CD4-positive, alpha-beta T cell treated with Interleukin-17A for 1 hour (primary cell): Measurements from ENCODE around the gene SNX11.

Experiments
- DNase-seq: peaks from one replicate; pipeline ENCODE4 v3.0.0-alpha.2; 2020

The SNX11 gene

DNA sequence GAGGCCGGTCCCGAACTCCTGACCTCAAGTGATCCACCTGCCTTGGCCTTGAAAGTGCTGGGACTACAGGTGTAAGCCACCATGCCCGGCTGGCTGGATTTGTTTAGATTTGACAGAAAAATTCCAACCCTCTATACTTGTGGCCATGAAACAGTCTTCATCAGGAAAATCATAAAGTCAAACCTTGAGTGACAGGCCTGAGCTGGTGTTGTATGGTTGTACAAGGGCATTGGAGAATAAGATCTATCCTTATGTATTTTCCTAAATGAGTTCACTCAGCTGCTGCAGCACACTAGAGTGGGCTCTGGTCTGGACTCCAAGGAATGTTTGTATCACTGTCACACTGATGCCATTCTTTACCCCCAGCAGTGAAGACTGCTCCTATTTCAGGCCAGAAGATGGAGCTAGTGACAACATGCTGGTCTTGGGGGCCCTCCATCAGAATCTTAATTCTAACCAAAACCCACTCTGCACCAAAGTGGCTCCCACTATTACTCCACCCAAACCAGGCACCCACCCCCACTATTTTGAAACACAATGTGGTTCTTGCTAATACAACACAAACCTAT is 27.4 kb downstream of the SNX11 start:
- no peak for DNase-seq

- DNase-seq, result no peak
These were observed 30.1 kb downstream of the SNX11 start for GRCh38 chr17:48137656-48138055.

- DNase-seq, result no peak
These were observed 32.4 kb downstream of the SNX11 start for GRCh38 chr17:48139944-48140343.

GRCh38 chr17:48143629-48144028 is 36.1 kb downstream of the SNX11 start:
- no peak for DNase-seq

DNA sequence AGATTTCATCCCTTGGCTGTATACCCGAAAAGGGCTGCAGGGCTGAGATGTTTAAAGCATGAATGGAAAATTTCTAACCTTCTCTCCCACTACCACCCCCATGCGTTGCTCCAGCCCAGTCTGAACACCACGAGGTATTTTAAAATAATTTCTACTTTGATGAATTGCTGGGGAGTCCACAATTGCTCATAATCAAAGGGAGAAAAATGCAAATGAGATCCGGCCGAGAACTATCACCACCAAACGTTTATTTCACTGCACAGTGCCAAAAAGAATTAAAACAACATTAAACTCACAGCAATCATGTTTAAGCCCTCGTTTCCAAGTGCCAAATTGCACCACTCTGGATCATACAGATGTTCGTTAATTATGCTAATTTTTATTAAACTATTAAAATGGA is 36.7 kb downstream of the SNX11 start:
- no peak for DNase-seq

DNA sequence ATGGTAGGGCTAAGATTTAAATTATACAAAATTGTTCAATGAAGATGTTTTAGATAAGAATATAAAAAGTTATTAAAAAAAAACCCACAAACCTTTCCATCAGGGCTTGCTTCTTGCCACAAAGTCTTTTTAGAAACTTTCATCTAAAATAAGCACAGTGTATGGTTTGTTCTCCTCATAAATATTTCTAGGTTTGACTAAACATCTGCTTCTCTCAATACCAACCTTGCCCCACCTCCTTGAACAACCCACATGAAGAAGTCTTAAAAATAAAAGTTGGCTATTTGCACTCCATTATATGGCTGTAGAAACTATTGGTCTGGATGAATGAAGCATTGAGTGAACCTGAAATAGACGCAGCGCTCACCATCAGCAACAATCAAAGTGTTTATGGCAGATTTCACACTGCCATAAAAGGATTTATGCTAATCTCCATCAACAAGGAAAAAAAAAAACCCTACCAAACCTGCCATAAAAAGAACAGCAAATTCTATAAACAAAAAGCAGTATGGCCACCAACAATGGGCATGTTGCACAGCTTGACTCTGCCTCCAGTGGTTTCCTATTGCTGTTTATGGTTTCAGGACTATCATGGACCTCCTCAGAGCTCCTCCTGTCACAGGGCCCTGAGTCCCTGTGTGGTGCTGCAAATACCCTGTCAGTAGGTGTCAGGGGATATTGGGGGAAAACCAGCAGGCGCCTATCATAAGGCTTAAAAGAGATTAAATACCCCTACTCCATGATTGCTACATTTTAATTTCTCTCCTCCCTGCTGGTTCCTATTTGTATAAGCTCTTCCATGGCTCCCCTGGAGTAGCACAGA is 37.6 kb downstream of the SNX11 start:
- no peak for DNase-seq

DNA sequence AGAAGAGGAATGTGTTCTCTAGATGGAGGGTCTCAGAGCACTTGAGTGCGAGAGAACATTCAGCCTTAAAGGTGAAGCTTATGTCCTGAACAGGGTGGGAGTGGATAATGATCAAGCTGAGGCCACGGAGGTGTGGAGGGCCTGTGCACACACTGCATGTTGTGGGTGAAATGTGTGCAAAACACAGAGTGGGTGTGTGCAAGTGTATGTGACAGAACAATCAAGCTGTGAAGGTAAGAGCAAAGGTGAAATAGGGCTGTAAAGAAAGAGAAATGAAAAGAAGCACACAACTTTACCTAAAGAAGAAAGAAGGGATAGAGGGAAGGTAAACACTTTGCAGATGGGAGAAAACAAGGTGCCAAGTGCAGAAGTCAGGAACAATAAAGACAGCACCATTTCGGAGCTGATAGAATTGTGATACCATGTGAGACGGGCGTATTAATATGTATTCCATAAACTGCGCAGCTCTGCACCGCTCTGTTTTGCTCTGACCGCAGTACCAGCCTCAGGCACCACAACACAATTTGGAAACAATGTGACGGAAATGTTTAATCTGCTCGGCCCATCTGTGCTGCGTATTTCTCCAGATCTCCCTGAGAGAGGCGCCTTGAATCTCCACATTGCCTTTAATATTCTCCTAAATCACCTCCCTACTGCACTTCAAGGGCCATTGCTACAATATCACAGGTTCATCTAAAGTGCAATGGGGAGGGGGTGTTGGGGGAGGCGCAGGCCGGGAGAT is 40.6 kb downstream of the SNX11 start:
- DNase-seq, result no peak

GRCh38 chr17:48148854-48149786 is 41.6 kb downstream of the SNX11 start:
- DNase-seq, result no peak

GRCh38 chr17:48149787-48150463 is 42.4 kb downstream of the SNX11 start:
- no peak for DNase-seq

GRCh38 chr17:48150597-48151001 is 43.0 kb downstream of the SNX11 start:
- no peak for DNase-seq

DNA sequence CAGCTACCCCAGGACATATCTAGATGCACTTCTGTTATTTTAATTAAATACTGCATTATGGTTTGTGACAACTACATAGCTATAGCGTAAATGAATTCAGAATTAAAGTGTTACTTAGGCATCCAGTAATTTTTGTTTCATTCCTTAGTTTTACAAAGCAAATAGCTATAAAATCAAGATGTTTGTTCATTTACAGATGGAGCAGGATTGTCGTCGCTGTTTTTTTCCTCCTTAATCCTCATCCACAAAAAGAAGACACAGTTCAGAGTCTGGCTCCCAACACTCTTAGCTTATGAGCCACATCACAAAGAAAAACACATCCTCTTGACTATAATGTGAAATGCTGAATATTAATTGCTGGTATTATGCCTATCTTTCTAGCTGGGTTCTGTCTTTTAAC is 43.7 kb downstream of the SNX11 start:
- no peak for DNase-seq

- no peak for DNase-seq
These were observed 44.7 kb downstream of the SNX11 start for GRCh38 chr17:48152289-48152688.

- no peak for DNase-seq
These were observed 46.3 kb downstream of the SNX11 start for GRCh38 chr17:48153691-48154358.

GRCh38 chr17:48155889-48156611 is 48.5 kb downstream of the SNX11 start:
- DNase-seq, result no peak

GRCh38 chr17:48159232-48159631 is 51.7 kb downstream of the SNX11 start:
- DNase-seq, result no peak

DNA sequence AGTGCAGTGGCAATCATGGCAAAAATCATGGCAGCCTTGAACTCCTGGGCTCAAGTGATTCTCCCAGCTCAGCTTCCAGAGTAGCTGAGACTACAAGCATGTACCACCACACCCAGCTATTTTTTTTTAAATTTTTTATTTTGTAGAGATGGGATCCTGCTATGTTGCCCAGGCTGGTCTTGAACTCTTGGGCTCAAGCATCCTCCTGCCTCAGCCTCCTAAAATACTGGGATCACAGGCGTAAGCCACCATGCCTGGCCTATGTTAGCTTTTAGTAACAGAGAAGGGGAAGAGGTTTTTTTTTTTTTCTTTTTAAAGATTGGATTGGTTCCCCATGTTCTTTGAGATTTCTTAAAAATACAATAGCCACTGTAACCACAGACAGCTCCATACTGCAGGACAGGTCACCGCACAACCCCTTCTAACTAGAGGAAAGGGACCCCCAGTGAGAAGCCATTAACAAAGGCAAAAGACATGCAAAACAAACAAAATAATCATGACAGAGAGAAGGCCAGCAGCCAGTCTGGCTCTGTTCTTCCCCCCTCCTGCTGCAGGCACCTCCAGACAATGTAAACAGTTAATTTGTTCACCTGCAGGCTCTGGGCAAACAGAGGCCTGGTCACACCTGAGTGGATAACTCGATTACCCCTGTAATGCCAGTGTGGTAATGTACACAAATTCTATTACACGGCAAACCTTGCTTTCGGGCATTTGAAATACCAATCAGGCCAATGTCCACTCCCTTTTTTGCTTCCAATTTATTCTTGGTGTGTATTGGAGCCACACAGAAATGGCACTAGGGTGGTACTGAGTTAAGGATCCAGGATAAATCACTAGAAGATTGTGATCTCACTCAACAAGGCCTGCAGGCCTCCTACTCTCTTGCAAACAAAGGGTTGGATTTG is 52.9 kb downstream of the SNX11 start:
- DNase-seq, result no peak

DNA sequence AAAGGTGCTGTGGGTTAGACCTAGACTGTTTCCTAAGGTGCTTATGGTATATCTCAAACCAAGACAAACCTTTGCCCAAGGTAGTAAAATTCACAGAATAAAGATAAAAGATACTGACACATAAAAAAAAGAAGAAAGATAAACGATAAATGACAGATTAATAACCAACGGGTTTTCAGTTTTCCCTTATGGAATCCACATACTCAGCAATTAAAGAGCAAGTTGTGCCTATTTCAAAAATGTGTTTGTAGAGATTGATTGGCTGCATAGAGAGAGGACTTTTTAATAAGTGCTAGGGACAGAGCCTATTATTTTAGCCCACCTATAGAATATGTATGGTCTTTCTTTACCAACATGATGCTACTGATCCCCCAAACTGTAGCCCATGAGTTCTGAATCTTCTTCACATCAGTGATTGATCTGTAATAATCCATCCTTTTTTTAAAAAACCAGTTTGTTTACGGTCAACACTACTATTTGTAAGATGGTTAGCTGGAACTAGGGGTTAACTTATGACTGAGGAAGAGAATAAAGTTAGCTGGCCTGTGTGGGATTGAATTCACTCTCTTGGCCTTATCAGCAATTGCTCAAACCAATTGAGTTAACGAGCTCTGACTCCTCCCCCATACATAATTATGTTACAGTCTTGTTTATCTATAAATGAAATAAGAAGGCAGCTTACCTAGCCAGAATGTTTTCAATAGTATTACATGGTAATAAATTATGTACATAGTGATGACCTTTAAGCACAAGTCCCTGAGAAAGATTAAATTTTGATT is 53.8 kb downstream of the SNX11 start:
- no peak for DNase-seq

GRCh38 chr17:48162306-48162934 is 54.9 kb downstream of the SNX11 start:
- no peak for DNase-seq
